ENCODE data around the gene RHOBTB3.
A peak's percentile ranks its signal among the peaks of the same experiment; 100 is the strongest.

RHOBTB3 gene

DNA sequence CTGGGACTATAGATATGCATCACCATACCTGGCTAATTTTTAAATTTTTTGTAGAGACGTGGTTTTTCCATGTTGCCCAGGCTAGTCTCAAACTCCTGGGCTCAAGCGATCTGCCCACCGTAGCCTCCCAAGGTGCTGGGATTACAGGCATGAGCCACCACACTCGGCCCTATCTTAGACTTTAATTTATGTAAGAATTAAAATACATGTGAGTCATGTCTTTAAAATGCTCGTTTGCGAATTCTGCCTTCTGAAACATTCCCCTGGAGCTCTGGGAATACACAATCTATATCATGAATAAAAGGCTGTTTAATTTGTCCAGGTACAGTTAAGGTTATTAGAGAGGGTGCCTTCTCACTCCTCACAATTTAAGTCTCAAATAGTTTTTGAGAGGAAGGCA lies 32.8 kb downstream of the RHOBTB3 start:
- DNase-seq (ENCODE audit: low read depth), result no peak

- DNase-seq (ENCODE audit: low read depth), result no peak
Observed at GRCh38 chr5:95768731-95769130, 37.6 kb downstream of the RHOBTB3 start.

- no peak for DNase-seq (ENCODE audit: low read depth)
Observed at GRCh38 chr5:95770830-95771708, 39.9 kb downstream of the RHOBTB3 start.

DNA sequence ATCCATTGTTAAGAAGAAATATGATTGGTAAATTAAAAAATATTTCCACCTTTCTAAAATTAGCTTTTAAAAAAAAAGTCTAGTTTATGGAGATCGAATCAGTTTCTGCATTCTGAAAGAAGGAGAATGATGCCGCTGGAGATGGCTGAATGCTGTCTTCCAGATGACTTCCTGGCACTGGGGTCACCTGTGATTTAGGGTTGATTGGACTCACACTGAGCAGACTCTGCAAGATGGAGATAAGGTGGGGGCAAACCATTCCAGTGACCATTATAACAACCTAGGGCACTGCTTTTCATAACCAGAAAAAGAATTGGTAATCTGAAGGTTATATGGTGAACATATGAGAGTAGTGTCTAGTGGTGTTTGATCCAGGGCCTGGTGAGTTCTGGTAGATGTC lies 40.8 kb downstream of the RHOBTB3 start:
- no peak for DNase-seq (ENCODE audit: low read depth)

- DNase-seq (ENCODE audit: low read depth), result peak; percentile 55
Observed at GRCh38 chr5:95773335-95774059, 42.4 kb downstream of the RHOBTB3 start.

GRCh38 chr5:95777441-95777840 lies 46.3 kb downstream of the RHOBTB3 start:
- DNase-seq (ENCODE audit: low read depth), result no peak

DNA sequence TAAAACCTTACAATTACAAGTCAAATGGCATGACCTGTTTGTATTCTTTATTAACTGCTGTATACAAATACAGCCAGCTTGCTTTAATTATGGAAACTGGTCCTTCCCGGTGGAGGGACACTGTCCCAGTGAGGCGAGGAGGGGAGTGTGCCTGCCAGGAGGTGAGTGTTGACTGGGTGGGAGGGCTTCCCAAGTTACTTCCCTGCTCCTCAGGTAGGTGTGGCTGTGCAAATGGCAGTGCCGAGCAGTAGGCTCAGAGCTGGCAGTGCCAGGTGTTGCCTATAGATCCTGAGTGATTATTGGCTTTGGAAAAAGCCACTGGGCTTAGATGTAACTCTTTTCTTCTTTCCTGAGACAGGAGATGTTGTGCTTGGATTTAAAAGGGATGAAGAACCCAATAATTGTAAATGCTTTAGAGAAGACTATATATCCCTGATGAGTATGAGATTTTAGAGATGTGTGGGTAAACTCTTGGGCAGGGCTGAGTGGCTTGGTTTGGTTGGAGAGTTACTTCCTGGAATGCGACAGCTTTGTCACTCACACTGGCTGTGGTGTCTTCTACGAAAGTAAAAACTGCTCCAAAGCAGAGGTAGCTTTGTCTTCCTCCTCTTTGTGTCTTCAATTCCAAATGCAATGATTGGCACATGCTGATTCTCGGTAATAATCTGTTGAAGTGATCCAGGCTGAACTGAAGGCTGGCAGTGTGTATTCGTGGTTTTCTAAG lies 47.7 kb downstream of the RHOBTB3 start:
- no peak for DNase-seq (ENCODE audit: low read depth)

DNA sequence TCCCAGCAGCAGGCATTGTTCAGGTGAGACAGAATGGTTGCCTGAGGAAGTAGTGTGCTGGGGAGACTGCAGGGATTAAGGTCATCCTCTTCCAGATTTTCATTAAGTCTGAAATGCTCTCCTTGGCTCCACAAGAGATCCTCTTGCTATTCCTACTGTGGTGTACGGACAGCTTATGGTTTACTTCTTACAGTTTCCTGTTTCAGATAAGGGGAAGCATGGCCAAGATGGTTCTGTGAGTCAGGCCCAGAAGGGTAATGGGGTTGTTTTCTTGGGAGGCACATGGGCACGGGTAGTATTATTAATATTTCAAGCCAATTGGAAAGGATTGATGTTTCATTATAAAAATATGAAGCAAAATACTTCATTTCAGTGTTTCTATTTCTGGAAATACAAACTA lies 48.5 kb downstream of the RHOBTB3 start:
- no peak for DNase-seq (ENCODE audit: low read depth)

GRCh38 chr5:95780597-95780996 lies 49.5 kb downstream of the RHOBTB3 start:
- DNase-seq (ENCODE audit: low read depth), result no peak

DNA sequence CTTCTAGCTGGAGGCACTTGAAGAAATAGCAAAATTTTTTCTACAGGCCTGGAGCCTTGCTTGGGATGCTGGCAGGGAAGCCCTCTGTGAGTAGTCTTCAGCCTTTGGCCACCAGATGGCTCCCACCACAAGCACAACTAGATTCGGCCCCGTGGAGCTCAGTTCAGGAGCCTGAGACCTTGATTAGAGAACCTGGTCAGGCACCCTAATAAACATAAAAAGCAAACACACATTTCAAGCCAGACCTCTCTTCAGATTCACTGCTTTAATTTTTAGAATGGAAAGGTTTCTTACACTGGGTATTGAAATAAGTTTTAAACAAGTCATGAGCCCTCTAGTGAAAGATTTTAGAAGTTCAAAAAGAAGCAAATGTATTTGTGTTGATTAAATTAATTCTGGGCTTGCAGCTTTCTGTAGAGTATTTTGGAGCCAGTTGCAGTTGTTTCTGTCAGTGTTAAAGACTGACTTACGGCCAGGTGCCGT lies 50.0 kb downstream of the RHOBTB3 start:
- peak; percentile 76 for DNase-seq (ENCODE audit: low read depth)

- DNase-seq (ENCODE audit: low read depth), result no peak
Observed at GRCh38 chr5:95782181-95782580, 51.0 kb downstream of the RHOBTB3 start.

DNA sequence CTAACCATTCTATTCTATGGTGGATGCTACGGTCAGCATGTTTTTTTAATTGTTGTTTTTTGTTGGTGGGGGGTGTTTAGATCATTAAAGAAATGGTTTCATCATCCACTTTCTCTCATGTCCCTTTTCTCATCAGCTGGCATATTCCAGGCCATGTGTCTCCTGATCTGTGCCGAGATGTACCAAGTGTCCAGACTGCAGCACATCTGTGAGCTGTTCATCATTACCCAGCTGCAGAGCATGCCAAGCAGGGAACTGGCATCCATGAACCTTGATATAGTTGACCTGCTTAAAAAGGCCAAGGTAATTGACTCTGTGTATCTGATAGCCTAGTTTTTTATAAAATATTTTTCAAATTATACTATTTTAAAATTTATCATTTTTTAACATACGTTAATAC lies 52.5 kb downstream of the RHOBTB3 start:
- DNase-seq (ENCODE audit: low read depth), result no peak

DNA sequence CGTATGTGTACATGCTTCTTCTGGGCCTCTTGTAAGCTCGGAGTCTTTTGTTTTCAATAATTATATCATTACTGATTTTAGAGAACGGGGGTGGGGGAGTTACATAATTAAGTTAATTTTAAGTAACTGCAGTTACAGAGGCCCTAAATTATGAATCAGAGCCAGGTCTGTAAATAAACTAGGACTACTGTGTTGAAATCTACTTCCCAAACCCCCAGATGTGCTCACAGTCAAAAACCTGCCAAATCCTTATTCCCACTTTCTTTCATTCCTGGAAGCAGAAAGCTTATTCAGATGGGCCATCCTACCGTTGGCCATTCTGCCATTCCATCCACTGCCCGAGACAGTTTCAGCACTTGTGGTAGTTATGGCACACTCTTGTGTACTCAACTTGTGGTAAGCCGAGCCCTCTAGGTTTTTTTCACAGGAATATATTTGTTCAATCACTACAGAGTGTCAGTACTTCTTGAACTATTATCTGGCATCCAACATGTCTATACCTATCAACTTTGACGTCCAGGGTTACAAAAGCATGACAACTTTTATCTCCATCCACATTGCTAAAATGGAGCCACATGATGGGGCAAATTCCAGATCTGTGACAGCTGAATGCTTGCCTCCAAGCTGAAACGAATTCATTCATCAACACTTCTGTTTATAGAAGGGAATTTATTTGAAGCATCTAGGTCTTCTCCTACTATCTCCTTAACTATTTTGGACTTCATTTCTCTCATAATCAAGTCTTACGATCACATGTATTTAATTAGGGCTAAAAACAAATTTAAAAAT lies 53.6 kb downstream of the RHOBTB3 start:
- no peak for DNase-seq (ENCODE audit: low read depth)

DNA sequence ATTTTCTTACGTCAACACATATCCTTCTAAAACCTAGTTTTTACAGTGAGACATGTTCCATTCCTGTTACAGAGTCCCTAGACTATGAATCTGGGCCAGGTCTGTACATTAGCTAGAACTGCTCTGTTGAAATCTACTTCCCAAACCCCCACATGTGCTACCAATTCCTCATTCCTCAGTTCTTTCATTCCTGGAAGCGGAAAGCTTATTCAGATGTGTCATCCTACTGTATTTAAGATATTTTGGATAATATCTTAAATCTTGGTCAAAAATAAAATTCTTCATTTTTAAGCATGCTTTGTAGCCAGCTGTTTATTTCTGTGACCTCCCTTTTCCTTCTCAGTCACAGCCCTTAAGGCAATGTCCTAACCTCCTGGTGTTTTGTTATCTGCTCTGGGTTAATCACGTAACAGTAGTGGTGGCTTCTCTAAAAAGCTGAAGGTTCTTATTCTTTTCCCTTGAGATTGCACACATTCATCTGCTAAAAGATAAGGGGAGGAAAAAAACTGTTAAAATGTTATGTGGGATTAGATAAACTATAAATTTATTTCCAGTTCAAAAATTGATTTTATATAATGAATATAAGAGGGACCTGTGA lies 55.8 kb downstream of the RHOBTB3 start:
- DNase-seq (ENCODE audit: low read depth), result no peak

DNA sequence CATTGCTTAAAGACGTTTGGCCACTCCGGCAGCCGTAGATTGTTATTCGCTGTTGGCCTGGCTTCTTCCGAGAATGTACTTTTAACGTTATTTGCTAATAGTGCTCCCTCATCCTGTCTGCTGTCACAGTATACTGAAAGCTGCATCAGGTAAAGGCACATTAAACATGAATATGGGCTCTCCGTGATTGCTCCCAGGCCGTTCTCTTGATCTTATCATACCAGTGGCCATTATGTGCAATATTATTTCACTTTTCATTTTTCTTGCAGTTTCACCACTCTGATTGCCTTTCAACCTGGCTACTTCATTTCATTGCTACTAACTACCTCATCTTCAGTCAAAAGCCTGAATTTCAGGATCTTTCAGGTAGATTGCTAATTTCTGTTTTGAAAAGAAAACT lies 57.4 kb downstream of the RHOBTB3 start:
- no peak for DNase-seq (ENCODE audit: low read depth)

DNA sequence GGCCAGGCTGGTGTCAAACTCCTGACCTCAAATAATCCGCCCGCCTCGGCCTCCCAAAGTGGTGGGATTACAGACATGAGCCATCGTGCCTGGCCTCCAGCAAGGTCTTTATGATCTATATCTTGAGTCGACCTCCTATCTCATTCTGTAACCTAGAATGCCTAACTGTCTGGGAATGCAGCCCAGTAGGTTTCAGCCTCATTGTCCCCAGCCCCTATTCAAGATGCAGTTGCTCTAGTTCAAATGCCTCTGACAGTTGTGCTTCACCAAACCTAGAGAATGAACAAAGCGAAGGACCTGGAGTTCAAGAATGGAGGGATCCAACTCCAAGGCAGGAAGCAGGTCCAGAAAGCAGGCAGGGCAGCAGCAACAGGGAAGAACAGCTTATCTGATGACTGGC lies 60.6 kb downstream of the RHOBTB3 start:
- DNase-seq (ENCODE audit: low read depth), result no peak

- no peak for DNase-seq (ENCODE audit: low read depth)
Observed at GRCh38 chr5:95794070-95794516, 63.0 kb downstream of the RHOBTB3 start.

DNA sequence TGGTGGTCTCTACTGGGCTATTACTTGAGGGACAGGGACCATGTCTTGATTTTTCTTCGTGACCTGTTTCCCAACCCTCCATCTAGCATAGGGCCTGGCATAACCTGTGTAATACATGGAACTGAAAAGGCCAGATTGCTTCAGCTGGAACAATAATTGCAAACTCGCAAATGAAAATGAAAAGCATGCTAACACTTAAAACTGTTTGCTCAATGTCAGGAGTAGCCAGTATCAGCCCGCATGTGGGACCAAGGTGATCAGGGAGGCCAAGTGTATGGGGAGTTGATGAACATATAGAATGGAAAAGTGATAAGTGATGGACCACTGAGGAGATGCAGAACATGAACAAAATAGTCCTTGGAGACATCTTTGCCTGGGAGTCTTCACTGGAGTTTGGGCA lies 66.2 kb downstream of the RHOBTB3 start:
- DNase-seq (ENCODE audit: low read depth), result no peak

- no peak for DNase-seq (ENCODE audit: low read depth)
Observed at GRCh38 chr5:95798048-95798447, 66.9 kb downstream of the RHOBTB3 start.

- DNase-seq (ENCODE audit: low read depth), result no peak
Observed at GRCh38 chr5:95798545-95798944, 67.4 kb downstream of the RHOBTB3 start.

DNA sequence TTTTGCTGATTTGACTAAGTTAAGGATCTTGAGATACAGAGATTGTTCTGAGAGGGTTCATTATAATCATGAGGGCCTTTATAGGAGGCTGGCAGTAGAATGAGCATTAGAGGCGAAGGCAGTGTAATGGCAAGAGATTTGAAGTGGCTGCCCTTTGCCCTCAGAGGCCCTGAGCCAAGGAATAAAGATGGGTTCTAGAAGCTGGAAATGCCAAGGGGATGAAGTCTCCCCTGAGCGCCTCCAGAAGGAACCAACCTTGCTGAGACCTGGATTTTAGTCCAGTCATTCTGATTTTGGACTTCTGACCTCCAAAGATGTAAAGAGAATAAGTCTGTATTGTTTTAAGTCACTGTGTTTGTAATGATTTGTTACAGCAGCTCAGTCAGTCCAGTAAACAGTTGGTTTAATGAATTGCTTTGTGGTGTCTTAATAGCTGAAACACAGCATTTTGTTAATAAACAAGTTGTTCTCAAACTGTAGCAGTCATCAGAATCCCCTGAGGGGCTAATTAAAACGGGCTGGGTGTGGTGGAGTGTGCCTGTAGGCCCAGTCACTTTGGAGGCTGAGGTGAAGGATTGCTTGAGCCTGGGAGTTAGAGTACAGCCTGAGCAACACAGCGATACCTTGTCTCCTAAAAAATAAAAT lies 68.2 kb downstream of the RHOBTB3 start:
- no peak for DNase-seq (ENCODE audit: low read depth)

Data from fibroblast of the conjunctiva (primary cell).